ENCODE measurements around the gene KCTD20.

DNA sequence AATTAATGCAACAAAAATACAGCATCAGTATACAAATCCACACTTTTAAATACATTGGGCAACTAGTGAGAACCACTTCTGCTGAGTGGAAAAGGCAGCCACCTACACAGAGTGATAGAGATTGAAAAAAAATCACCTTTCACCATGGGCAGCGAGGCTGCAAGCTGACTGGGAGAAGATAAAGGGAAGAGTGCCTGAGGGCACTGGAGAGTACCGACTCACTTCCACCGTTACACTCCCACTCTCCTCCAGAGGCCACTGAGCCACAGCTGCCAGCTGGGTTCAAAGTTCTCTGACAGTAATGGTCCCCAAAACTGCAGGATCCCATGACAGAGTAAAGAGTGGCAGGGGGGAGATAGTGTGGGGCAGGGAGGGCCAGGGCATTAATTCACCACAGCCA lies 24.2 kb upstream of the KCTD20 start:
- TF ChIP-seq, protein P1, sequence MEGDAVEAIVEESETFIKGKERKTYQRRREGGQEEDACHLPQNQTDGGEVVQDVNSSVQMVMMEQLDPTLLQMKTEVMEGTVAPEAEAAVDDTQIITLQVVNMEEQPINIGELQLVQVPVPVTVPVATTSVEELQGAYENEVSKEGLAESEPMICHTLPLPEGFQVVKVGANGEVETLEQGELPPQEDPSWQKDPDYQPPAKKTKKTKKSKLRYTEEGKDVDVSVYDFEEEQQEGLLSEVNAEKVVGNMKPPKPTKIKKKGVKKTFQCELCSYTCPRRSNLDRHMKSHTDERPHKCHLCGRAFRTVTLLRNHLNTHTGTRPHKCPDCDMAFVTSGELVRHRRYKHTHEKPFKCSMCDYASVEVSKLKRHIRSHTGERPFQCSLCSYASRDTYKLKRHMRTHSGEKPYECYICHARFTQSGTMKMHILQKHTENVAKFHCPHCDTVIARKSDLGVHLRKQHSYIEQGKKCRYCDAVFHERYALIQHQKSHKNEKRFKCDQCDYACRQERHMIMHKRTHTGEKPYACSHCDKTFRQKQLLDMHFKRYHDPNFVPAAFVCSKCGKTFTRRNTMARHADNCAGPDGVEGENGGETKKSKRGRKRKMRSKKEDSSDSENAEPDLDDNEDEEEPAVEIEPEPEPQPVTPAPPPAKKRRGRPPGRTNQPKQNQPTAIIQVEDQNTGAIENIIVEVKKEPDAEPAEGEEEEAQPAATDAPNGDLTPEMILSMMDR (IDR thresholded peaks at IDR 0.05; ENCODE audit: poor library complexity, severe bottlenecking), result no peak
- TF ChIP-seq EP300 (conservative IDR thresholded peaks at IDR 0.05; ENCODE audit: poor library complexity, severe bottlenecking), result no peak
- no peak for TF ChIP-seq POLR2AphosphoS5 (IDR thresholded peaks at IDR 0.05)
- no peak for TF ChIP-seq TAF1 (IDR thresholded peaks at IDR 0.05; ENCODE audit: low read depth)
